GM23338 (cell line): Measurements from ENCODE around the gene NLK. TPM values are rescaled to one million over a fixed set of nuclear protein-coding genes. Genes with fewer than 3 reads are reported as not detected.
A peak's percentile ranks its signal among the peaks of the same experiment; 100 is the strongest.

Source experiments
- ATAC-seq: fragments of 200-7000 bp; cut with Tn5 transposase; 3 replicates; pipeline ENCODE4 v1.9.1; 2020
- DNase-seq: peaks from one replicate; pipeline ENCODE4 v3.0.0-alpha.2; 2015; ENCODE audit warnings: low spot score
- H2AFZ ChIP-seq: fragments of 200-600 bp; sonication (generic); 2 replicates; pipeline ENCODE4 v1.8.0; 2016; ENCODE audit warnings: antibody characterized with exemption, mild to moderate bottlenecking, moderate library complexity
- H3F3A ChIP-seq: fragments of 200-600 bp; sonication (generic); replicated peaks from 2 replicates; pipeline ENCODE4 v1.8.0; 2017; ENCODE audit warnings: antibody characterized with exemption, mixed run types, low read depth
- H3K27ac ChIP-seq: fragments of 200-600 bp; sonication (generic); 2 replicates; pipeline ENCODE4 v1.6.1; 2016; ENCODE audit warnings: low read depth
- H3K27me3 ChIP-seq: fragments of 200-600 bp; sonication (generic); 2 replicates; pipeline ENCODE4 v1.8.0; 2016; ENCODE audit warnings: mild to moderate bottlenecking, mixed run types, moderate library complexity; ENCODE audit not compliant: insufficient read depth
- H3K36me3 ChIP-seq: fragments of 200-600 bp; sonication (generic); 2 replicates; pipeline ENCODE4 v1.8.0; 2016; ENCODE audit warnings: mild to moderate bottlenecking; ENCODE audit not compliant: insufficient read depth
- H3K4me1 ChIP-seq: fragments of 200-600 bp; sonication (generic); 2 replicates; pipeline ENCODE4 v1.8.0; 2016; ENCODE audit warnings: mild to moderate bottlenecking, moderate library complexity; ENCODE audit not compliant: insufficient read depth
- H3K4me2 ChIP-seq: fragments of 200-600 bp; sonication (generic); 2 replicates; pipeline ENCODE4 v1.7.1; 2017; ENCODE audit warnings: mixed run types
- H3K4me3 ChIP-seq: fragments of 200-600 bp; sonication (generic); 2 replicates; pipeline ENCODE4 v1.6.1; 2016; ENCODE audit warnings: mixed run types
- H3K79me2 ChIP-seq: fragments of 200-600 bp; sonication (generic); replicated peaks from 2 replicates; pipeline ENCODE4 v1.8.0; 2017; ENCODE audit warnings: mild to moderate bottlenecking; ENCODE audit not compliant: insufficient read depth
- H3K9me2 ChIP-seq: fragments of 200-600 bp; sonication (generic); 2 replicates; pipeline ENCODE4 v1.8.0; 2017; ENCODE audit not compliant: insufficient read depth
- H4K20me1 ChIP-seq: fragments of 200-600 bp; sonication (generic); replicated peaks from 2 replicates; pipeline ENCODE4 v1.8.0; 2017; ENCODE audit warnings: mild to moderate bottlenecking; ENCODE audit not compliant: insufficient read depth
- H3K27ac Mint-ChIP-seq: 2 replicates; pipeline ENCODE4 v1.8.0; 2020; ENCODE audit warnings: inconsistent platforms, mild to moderate bottlenecking, moderate library complexity, mixed read lengths
- H3K27me3 Mint-ChIP-seq: 3 replicates; pipeline ENCODE4 v1.8.0; 2022; ENCODE audit warnings: low read depth, mild to moderate bottlenecking, moderate library complexity, mixed read lengths, inconsistent platforms; ENCODE audit not compliant: insufficient read depth, poor library complexity
- H3K36me3 Mint-ChIP-seq: 3 replicates; pipeline ENCODE4 v1.8.0; 2021; ENCODE audit warnings: low read depth, mild to moderate bottlenecking, inconsistent platforms, moderate library complexity, mixed read lengths
- H3K4me1 Mint-ChIP-seq: 3 replicates; pipeline ENCODE4 v1.8.0; 2020; ENCODE audit warnings: mild to moderate bottlenecking, inconsistent platforms, mixed read lengths
- H3K4me3 Mint-ChIP-seq: 3 replicates; pipeline ENCODE4 v1.8.0; 2021; ENCODE audit warnings: moderate library complexity, mild to moderate bottlenecking, inconsistent platforms, mixed read lengths
- H3K9me3 Mint-ChIP-seq: 3 replicates; pipeline ENCODE4 v1.8.0; 2020; ENCODE audit warnings: moderate library complexity, mild to moderate bottlenecking, inconsistent platforms, mixed read lengths
- CREB1 ChIP-seq: fragments of 250-450 bp; sonication (Bioruptor Pico); IDR thresholded peaks from 2 replicates; pipeline ENCODE4 v1.5.0; 2020; ENCODE audit warnings: low read depth, mild to moderate bottlenecking, moderate library complexity
- ETS1 ChIP-seq: IDR thresholded peaks from 2 replicates; pipeline ENCODE4 v1.6.1; 2016; ENCODE audit warnings: antibody characterized with exemption
- EZH2phosphoT487 ChIP-seq: fragments of 200-600 bp; sonication (generic); IDR thresholded peaks from one replicate; pipeline ENCODE4 v1.8.1; 2018; ENCODE audit warnings: antibody characterized with exemption; ENCODE audit not compliant: unreplicated experiment
- JUNB ChIP-seq: IDR thresholded peaks from one replicate; pipeline ENCODE4 v1.6.1; 2016; ENCODE audit warnings: antibody characterized with exemption; ENCODE audit not compliant: unreplicated experiment
- NANOG ChIP-seq: IDR thresholded peaks from 2 replicates; pipeline ENCODE4 v1.6.1; 2016; ENCODE audit warnings: antibody characterized with exemption, borderline replicate concordance
- ZNF114 ChIP-seq: fragments of 250-450 bp; sonication (Bioruptor Pico); IDR thresholded peaks from 2 replicates; pipeline ENCODE4 v1.5.0; 2020; ENCODE audit warnings: mild to moderate bottlenecking, moderate library complexity
- ZNF331 ChIP-seq: fragments of 250-450 bp; sonication (Bioruptor Pico); IDR thresholded peaks from 2 replicates; pipeline ENCODE4 v1.5.0; 2020; ENCODE audit warnings: low read depth, mild to moderate bottlenecking, moderate library complexity
- polyA plus RNA-seq: library from polyadenylated mRNA; unstranded; fragments of >200 nt; fragmentation: Nextera tagmentation; extraction: Ambion mirVana; gene quantifications from 2 replicates; pipeline ENCODE4 v1.2.1, GENCODE V29; 2016
- total RNA-seq: library from RNA; depleted of rRNA; stranded (reverse); fragments of >200 nt; shearing (Covaris generic); gene quantifications from 2 replicates; pipeline ENCODE4 v1.2.3, GENCODE V29; 2014
- TF ChIP-seq, protein P1 (sequence below): IDR thresholded peaks from one replicate; pipeline ENCODE4 v1.6.1; 2018; ENCODE audit warnings: antibody characterized with exemption; ENCODE audit not compliant: unreplicated experiment

NLK gene
- total and polyA plus RNA-seq, 2 experiments from 2014 or later: 34.7 to 78.5 TPM

DNA sequence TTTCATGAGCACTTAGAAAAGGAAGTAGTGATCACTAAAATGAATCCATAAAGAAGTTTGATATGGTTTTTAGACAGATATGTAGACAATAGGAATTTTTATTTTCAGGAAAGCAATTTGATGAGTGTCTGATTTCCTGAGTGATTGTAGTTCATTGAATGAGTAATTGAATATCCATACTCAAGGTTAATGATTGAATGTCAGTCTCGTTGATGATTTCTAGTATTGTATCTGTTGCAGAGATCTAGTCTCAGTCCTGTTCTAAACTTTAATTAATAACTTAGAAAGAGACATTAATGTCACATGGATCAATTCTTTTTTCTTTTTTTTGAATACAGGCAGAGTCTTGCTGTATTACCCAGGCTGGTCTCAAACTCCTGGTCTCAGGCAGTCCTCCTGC is 78.3 kb downstream of the NLK start:
- Histone ChIP-seq H3K27ac (no peak overlapping the region), H4K20me1 (no peaks in the 10 kb centered on the region), H3K9me2 (no peaks in the 10 kb centered on the region), H3K4me2 (no peak overlapping the region), H3K4me1 (peaks cover 25% of the 10 kb centered on the region), H3K79me2 (peaks cover 51% of the 10 kb centered on the region), H3K27me3 (no peaks in the 10 kb centered on the region), H3K4me3 (no peak overlapping the region), H2AFZ (no peak overlapping the region), H3F3A (no peaks in the 10 kb centered on the region), H3K36me3 (peaks cover 10% of the 10 kb centered on the region; the same call in 1 of the 2 replicates)
- ATAC-seq (no peak), DNase-seq (no peak)
- no peak for TF ChIP-seq JUNB
- no peak for TF ChIP-seq CREB1 (CRISPR knock-in tag)
- Mint-ChIP-seq H3K27ac (no peak overlapping the region; the same call in 1 of the 2 replicates), H3K9me3 (no peaks in the 10 kb centered on the region), H3K27me3 (peaks cover 2% of the 10 kb centered on the region), H3K4me3 (no peak overlapping the region), H3K4me1 (peaks cover 24% of the 10 kb centered on the region), H3K36me3 (peaks cover 5% of the 10 kb centered on the region; the same call in 1 of the 3 replicates)

- DNase-seq: no peak
- Mint-ChIP-seq H3K4me3 (no peak overlapping the region), H3K9me3 (no peaks in the 10 kb centered on the region), H3K36me3 (peaks cover 5% of the 10 kb centered on the region; the same call in 1 of the 3 replicates), H3K27me3 (peaks cover 2% of the 10 kb centered on the region), H3K4me1 (no peaks in the 10 kb centered on the region; the same call in 2 of the 3 replicates), H3K27ac (peak overlapping the region; percentile 28; the same call in 1 of the 2 replicates)
- ATAC-seq: no peak
- no peak overlapping the region for H2AFZ ChIP-seq
- peaks cover under 1% of the 10 kb centered on the region; the same call in 1 of the 2 replicates for H4K20me1 ChIP-seq
- no peak overlapping the region for H3K4me2 ChIP-seq
- H3K4me3 ChIP-seq: no peak overlapping the region
- H3F3A ChIP-seq: no peaks in the 10 kb centered on the region
- no peak overlapping the region for H3K27ac ChIP-seq
- H3K27me3 ChIP-seq: no peaks in the 10 kb centered on the region
- TF ChIP-seq, protein P1, sequence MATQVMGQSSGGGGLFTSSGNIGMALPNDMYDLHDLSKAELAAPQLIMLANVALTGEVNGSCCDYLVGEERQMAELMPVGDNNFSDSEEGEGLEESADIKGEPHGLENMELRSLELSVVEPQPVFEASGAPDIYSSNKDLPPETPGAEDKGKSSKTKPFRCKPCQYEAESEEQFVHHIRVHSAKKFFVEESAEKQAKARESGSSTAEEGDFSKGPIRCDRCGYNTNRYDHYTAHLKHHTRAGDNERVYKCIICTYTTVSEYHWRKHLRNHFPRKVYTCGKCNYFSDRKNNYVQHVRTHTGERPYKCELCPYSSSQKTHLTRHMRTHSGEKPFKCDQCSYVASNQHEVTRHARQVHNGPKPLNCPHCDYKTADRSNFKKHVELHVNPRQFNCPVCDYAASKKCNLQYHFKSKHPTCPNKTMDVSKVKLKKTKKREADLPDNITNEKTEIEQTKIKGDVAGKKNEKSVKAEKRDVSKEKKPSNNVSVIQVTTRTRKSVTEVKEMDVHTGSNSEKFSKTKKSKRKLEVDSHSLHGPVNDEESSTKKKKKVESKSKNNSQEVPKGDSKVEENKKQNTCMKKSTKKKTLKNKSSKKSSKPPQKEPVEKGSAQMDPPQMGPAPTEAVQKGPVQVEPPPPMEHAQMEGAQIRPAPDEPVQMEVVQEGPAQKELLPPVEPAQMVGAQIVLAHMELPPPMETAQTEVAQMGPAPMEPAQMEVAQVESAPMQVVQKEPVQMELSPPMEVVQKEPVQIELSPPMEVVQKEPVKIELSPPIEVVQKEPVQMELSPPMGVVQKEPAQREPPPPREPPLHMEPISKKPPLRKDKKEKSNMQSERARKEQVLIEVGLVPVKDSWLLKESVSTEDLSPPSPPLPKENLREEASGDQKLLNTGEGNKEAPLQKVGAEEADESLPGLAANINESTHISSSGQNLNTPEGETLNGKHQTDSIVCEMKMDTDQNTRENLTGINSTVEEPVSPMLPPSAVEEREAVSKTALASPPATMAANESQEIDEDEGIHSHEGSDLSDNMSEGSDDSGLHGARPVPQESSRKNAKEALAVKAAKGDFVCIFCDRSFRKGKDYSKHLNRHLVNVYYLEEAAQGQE: no peak
- H3K79me2 ChIP-seq: peaks cover 9% of the 10 kb centered on the region
- peaks cover 10% of the 10 kb centered on the region; the same call in 1 of the 2 replicates for H3K36me3 ChIP-seq
- no peaks in the 10 kb centered on the region for H3K9me2 ChIP-seq
- H3K4me1 ChIP-seq: no peaks in the 10 kb centered on the region
Measured at GRCh38 chr17:28124962-28125361, 82.5 kb downstream of the NLK start.

- Mint-ChIP-seq H3K27ac (no peak overlapping the region), H3K9me3 (no peaks in the 10 kb centered on the region), H3K36me3 (peaks cover 5% of the 10 kb centered on the region; the same call in 1 of the 3 replicates), H3K27me3 (peaks cover 2% of the 10 kb centered on the region), H3K4me3 (no peak overlapping the region), H3K4me1 (no peaks in the 10 kb centered on the region; the same call in 2 of the 3 replicates)
- Histone ChIP-seq H3K79me2 (peaks cover 4% of the 10 kb centered on the region), H3K27me3 (no peaks in the 10 kb centered on the region), H3K9me2 (no peaks in the 10 kb centered on the region), H3F3A (no peaks in the 10 kb centered on the region), H2AFZ (no peak overlapping the region), H4K20me1 (peaks cover 4% of the 10 kb centered on the region; the same call in 1 of the 2 replicates), H3K36me3 (peaks cover 10% of the 10 kb centered on the region; the same call in 1 of the 2 replicates), H3K4me3 (no peak overlapping the region), H3K27ac (no peak overlapping the region), H3K4me1 (no peaks in the 10 kb centered on the region), H3K4me2 (no peak overlapping the region)
- DNase-seq (no peak), ATAC-seq (no peak)
- no peak for TF ChIP-seq EZH2phosphoT487
- no peak for TF ChIP-seq NANOG
- TF ChIP-seq ZNF331 (CRISPR knock-in tag): no peak
- no peak for TF ChIP-seq ZNF114 (CRISPR knock-in tag)
- TF ChIP-seq ETS1: no peak
- TF ChIP-seq, protein P1: no peak
- no peak for TF ChIP-seq JUNB
Measured at GRCh38 chr17:28125526-28126378, 83.3 kb downstream of the NLK start.
